22Rv1 (cell line): ENCODE data around the gene BMP7.

ENCODE experiments used
- ZFX ChIP-seq: fragments of 450-650 bp; IDR thresholded peaks from 2 replicates; pipeline ENCODE4 v1.6.1; 2017; ENCODE audit warnings: antibody characterized with exemption, borderline replicate concordance
- TF ChIP-seq, protein P1 (sequence below): fragments of 450-650 bp; IDR thresholded peaks from 2 replicates; pipeline ENCODE4 v1.5.1; 2017; ENCODE audit warnings: mild to moderate bottlenecking

DNA sequence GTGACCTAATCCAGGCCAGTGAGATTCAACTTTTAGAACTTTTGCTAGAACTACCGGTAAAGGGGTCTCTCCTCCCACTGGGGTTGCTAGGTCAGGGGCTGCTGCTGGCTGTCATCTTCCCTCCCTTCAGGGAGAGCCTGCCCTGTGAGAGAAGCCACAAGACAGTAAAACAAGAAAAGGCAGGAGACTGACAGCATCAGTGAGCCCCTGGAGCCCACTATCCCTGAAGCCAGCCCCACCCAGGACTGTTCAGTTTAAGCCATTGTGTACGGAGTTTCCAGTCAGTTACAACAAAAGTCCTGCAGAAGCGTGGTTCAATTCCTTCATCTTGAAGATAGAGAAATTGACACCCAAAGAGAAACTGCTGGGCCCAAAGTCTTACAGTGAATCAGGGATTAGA, 7.9 kb upstream of the BMP7 start:
- TF ChIP-seq, protein P1, sequence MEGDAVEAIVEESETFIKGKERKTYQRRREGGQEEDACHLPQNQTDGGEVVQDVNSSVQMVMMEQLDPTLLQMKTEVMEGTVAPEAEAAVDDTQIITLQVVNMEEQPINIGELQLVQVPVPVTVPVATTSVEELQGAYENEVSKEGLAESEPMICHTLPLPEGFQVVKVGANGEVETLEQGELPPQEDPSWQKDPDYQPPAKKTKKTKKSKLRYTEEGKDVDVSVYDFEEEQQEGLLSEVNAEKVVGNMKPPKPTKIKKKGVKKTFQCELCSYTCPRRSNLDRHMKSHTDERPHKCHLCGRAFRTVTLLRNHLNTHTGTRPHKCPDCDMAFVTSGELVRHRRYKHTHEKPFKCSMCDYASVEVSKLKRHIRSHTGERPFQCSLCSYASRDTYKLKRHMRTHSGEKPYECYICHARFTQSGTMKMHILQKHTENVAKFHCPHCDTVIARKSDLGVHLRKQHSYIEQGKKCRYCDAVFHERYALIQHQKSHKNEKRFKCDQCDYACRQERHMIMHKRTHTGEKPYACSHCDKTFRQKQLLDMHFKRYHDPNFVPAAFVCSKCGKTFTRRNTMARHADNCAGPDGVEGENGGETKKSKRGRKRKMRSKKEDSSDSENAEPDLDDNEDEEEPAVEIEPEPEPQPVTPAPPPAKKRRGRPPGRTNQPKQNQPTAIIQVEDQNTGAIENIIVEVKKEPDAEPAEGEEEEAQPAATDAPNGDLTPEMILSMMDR, result no peak
- no peak for TF ChIP-seq ZFX
